GM19351 (cell line): ENCODE results near the gene TBCD.

Experiments used
- ATAC-seq: cut with Tn5 transposase; IDR thresholded peaks from one replicate; pipeline ENCODE4 v1.9.1; 2021; ENCODE audit warnings: mild to moderate bottlenecking, moderate library complexity; ENCODE audit not compliant: unreplicated experiment

Gene TBCD

DNA sequence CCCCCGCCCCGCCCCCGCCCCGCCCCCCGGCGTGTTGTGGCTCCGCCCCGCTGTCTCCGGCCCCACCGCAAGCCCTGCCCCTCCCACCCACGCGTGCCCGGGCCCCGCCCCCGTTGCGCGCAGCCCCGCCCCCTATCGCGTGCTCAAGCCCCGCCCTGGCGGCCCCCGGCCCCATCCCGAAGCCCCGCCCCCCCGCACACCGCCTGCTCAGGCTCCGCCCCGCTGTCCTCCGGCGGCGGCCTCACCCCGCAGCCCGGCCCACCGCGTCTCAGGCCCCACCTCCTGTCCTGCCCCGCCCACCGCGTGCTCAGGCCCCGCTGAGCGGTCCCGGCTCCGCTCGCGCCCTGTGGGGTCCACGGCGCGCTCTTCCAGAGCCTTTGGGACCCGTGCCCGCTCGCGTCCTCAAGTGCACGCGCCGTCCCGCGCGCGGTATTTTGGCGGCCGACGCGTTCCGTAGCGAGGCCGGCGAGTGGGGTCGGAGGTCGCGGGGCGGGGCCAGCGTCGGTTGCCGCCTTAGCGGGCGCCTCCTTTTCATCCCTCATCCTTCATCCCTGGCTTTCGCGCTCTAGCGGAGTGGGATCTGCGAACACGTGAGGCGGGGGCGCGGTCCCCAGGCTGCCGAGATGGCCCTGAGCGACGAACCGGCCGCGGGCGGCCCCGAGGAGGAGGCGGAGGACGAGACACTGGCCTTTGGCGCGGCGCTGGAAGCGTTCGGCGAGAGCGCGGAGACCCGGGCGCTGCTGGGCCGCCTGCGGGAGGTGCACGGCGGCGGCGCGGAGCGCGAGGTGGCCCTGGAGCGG, at the start of gene TBCD:
Gene TBCD (plus strand): TSS at position 495 of the 800 bp plus-strand sequence. CDS start 129 bp downstream, at position 624.
- ATAC-seq: peak; percentile 65

GRCh38 chr17:82702231-82702927, 49.5 kb upstream of the TBCD start:
- no peak for ATAC-seq

DNA sequence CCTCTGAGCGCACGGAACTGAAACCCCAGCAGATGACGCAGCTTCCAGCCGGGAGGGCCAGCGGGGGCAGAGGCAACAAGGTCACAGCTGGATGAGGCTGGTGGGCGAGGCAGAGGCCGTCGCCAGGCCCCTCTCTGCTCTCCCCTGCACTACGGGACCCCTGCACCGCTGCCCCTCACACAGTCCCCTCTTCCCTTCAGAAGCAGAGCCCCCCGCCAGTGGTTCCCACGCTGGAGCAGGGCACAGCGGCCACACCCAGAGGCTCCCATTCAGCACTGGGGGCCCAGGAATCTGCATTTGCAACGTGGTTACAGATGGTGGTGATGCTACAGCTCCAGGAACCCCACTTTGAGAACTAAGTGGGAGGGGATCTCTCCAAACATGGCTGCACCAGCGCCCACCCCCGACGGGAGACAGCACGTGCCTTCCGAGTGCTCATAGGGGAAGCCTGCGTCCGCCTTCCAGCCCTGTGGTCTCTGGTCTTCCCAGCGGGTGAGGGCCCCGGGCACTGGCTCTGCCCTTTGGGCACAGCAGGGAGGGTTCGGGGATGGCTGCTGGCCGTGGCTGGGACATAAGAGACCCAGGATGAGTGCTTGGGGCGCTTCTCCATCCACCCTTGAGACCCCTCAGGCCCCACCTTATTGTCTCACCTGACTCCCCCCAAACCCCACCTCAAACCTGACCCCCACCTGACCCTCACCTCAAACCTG, 48.7 kb upstream of the TBCD start:
- no peak for ATAC-seq

DNA sequence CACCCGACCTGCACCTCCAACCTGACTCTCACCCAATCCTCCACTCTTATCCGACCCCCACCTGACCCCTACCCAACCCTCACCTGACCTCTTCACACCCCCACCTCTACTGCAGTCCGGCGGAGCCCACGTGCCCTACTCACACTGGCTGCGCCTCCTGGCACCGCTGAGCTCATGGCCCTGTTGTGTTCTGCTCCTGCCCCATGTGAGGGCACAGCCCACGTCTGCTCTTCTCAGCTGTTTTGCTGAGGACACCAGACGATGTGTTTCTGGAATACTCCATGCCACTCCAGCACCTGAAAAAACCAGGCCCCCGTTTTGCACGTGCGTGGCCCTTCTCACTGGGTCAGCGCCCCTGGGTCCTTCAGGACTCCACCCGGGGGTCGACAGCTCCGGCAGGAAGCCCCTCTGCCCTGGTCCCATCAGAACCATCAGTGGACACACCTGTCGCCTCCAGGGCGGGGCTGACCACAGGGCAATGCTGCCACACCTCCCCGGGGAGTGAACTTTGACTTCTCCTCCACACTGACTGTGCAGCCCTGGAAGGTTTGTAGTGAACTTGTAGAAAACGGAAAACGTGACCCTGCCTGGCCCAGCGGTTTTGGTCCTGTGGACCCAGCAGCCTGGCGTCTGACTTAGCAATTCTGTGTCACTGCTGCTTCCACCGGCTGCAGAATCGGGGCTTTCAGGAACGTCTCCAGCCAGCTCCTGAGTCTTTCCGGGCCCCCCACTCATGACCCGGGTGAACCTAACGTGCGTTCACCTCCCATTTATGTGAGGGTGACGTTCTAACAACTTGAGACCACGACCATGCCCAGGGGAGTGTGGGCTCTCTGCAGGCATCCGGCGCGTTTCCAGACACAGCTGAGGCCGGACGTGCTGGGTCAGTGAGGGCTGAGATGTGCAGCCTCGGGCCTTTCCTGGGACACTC, 47.7 kb upstream of the TBCD start:
- no peak for ATAC-seq

DNA sequence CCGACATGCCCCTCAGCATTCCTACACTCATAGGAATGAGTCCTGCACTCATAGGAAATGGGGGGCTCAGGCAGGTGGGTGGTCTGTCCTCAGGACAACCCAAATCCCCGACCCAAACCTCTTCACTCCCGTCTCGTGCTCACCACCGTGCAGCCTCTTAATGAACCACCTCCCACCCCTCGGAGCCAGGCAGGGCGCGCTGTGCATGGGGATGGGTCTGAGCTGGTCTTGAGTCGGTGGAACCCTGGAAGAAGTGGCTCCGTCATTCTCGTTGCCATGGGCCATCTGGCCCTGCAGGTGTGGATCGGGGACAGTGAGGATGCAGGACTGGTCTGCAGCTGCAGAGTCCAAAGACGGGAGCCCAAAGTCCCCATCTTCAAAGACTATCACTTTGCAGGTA, 47.0 kb upstream of the TBCD start:
- ATAC-seq: no peak

GRCh38 chr17:82705756-82706155, 46.1 kb upstream of the TBCD start:
- ATAC-seq: no peak

DNA sequence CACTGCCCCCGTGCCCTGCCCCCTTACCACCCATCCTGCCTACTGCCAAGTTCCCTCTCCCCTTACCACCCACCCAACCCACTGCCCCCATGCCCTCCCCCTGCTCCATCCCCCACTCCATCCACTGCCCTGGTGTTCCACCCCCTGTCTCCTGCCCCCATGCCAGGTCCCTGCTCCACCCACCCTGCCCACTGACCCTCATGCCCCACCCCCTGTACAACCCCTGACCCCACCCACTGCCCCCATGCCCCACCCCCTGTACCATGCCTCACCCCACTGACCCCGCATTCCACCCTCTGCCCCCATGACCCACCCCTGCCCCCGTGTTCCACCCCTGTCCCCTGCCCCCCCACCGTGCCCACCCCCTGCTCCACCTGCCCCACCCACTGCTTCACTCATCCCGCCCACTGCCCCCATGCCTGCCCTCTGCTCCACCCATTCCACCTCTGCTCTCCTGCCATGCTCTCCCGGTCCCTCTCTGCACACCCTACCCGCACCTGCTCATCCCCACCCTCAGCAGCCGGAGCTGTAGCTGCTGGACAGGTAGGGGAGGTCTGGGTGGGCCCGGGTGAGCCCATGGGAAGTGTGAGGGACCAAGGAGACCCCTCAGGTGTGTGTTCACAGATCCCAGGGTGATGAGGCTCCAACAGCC, 42.7 kb upstream of the TBCD start:
- ATAC-seq: no peak

DNA sequence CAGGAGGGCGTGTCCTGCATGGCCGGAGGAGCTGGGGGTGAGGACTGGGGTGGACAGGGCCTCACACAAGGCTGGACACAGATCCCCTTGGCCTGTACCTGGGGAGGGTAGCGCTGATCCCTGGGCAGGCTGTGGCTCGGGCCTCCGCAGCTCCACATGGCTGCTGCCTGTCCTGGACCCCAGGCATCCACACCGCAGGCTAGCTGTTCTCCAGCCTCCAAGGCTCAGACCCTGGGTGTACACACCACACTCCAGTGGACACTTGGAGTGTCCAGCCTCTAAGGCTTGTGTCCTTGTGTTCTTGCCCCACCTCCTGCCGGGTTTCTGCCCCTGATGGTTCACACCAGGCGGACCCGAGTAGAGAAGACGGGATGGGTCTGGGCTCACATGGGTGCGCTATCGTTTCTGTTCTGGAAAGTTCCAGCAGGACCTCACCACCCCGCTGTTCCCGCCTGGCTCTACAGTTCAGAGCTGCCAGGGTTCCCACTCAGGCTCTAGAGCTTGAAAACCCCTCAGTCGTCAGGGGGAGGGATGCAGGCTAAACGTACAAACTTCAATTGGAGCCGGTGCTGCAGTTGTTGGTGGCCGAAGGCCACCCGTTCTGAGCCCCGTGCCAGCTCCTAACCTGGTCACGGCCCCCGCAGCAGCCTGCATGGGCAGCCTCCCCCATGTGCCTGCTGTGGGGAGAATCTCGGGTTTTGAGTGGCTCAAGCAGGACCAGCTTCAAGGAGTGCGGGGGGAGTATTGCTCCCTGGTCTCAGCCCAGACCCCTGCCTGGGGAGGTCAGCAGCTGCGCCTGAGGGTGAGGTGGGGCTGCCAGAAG, 42.0 kb upstream of the TBCD start:
- no peak for ATAC-seq

GRCh38 chr17:82710499-82711232, 41.2 kb upstream of the TBCD start:
- ATAC-seq: no peak

DNA sequence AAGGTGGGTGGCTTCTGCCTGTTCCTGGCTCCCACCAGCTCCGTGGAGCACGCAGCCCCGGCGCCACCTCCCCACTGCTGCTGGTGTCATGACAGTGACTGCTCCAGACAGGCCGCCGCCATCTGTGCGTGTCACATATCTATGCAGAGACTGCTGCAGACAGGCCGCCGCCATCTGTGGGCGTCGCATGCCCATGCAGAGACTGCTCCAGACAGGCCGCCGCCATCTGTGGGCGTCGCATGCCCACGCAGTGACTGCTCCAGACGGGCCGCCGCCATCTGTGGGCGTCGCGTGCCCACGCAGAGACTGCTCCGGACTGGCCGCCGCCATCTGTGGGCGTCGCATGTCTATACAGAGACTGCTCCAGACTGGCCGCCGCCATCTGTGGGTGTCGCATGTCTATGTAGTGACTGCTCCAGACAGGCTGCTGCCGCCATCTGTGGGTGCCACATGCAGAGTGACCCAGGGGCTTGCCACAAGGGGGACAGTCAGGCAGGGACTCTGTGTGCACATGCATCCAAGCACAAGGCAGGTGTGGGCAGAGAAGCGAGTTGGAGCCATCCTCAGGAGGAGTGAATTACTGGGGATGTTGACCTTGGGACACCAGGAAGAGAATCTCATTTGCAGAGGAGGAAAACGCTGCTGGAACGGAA, 38.7 kb upstream of the TBCD start:
- ATAC-seq: no peak

DNA sequence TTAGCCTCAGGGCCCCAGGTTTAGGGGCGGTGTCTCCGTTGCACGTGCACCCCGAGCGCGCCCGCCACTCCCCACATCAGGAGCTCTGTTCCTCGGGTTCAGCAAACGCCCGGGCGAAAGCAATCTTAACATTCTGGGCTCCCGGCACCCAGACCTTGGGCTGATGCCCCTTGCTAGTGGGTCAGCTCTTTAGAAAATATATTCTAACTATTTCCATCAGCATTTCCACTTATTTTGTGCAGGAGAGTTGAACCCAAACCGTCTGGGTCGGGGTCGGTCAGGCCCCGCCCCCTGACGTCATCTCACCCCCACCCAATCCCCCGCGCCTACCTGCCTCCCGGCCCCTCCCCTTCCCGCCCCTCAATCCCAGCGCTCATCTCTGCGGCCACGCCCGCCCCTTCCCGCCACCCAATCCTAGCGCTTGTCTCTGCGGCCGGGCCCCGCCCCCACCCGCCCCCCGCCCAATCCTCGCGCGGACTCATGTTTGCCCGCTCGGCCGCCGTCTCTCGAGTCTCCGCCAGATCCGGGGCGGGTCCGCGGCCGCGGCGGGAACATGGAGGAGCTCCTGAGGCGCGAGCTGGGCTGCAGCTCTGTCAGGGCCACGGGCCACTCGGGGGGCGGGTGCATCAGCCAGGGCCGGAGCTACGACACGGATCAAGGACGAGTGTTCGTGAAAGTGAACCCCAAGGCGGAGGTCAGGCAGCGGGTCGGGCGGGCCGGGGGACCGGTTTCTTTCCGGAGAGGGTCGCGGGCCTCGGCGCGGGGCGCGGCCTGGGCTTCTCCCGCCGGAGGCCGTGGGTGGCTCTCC, 35.5 kb upstream of the TBCD start, which contains the start of gene FN3KRP:
Gene FN3KRP (plus strand): TSS at position 504 of the 808 bp plus-strand sequence. CDS start 50 bp downstream, at position 554.
- peak; percentile 74 for ATAC-seq

- ATAC-seq: no peak
Measured at GRCh38 chr17:82718986-82719685, 32.7 kb upstream of the TBCD start.

DNA sequence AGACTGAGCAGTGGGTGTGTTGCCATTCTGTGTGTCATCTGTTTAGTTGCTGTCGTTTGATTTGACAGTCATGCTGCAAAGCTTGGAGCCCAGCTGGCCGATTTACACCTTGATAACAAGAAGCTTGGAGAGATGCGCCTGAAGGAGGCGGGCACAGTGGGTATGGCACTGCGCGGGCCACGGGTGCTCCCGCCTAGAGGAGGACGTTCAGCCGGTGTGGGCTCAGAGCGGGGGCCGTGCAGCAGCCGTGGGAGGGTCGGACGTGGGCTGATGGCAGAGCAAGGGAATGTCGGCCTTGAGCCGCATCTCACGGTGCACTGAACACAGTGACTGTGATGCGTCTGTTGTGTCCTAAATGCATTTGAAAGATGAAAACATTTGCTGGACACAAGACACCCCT, 31.7 kb upstream of the TBCD start:
- no peak for ATAC-seq

DNA sequence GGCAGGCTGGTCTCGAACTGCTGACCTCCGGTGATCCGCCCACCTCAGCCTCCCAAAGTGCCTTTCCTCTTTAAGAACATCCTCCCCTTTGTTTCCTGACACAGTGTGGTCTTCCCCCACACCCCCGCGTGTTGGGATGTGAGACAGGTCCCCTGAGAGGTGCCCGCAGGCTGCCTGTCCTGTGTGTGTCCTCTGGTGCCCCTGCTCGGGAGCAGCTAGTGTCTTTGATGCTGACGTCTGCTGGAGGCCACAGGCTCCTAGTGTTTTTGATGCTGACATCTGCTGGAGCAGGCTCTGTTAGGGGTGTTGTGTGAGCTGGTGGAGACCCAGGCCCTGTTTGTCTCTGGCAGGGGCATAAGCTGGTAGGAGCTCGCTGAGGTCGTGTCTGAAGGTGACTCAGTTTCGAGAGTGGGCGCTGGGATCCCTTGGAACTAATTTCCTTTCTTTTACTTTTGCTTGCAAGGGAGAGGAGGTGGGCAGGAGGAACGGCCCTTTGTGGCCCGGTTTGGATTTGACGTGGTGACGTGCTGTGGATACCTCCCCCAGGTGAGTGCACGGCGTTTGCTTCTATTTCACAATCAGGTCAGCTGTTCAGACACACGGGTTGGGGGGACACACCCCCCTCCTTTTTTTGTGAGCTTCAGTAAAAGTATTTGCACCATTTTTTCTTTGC, 29.4 kb upstream of the TBCD start:
- ATAC-seq: no peak

GRCh38 chr17:82723169-82723807, 28.6 kb upstream of the TBCD start:
- ATAC-seq: no peak
